Femur (tissue), 1 donor: Measurements from ENCODE around the gene TNNT2.

ENCODE experiments used
- DNase-seq: peaks from one replicate; pipeline ENCODE4 v3.0.0-alpha.2; 2017

The TNNT2 gene

GRCh38 chr1:201376107-201376463, 1.4 kb downstream of the TNNT2 start:
- no peak for DNase-seq

- DNase-seq = no peak
These were observed 2.3 kb downstream of the TNNT2 start for GRCh38 chr1:201375169-201375568.

GRCh38 chr1:201374364-201374763, 3.1 kb downstream of the TNNT2 start:
- DNase-seq = no peak

GRCh38 chr1:201371792-201372191, 5.7 kb downstream of the TNNT2 start:
- DNase-seq = no peak

DNA sequence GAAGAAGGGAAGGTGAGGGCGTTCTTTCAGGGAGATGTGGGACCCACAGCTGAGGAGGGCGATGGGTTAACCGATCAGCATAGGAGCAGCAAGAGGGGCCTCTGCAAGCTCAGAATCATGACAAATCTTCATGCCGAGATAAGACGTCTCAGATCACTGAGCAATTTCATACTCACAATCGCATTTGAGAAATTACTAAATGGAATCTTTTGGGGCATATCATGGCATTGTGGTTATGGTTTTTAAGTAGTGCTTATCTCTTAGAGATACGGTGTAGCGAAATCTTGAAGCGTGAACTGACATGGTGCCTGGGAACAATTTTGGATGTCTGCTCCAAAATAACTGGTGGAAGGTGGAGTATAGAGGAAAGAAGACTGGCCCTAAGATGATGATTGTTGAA, 6.2 kb downstream of the TNNT2 start:
- no peak for DNase-seq

DNA sequence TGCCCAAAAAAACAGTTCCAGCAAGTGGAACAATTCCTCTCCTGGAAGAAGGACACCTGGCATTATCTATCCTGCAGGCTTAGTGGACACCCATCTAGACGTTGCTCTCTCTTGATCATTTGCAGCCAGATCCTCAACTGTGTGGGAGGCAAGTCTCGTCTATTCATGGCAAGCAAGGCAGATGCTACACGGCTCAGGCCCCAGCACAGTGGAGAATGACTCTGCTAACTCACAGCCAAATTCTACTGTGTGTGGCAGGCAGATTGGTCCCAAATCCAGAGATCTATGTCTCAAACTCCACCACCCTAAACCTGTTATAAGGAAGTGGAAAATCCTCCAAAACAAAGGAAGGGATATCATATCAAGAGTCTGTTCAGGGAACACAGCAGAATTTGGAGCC, 7.0 kb downstream of the TNNT2 start:
- DNase-seq = no peak

DNA sequence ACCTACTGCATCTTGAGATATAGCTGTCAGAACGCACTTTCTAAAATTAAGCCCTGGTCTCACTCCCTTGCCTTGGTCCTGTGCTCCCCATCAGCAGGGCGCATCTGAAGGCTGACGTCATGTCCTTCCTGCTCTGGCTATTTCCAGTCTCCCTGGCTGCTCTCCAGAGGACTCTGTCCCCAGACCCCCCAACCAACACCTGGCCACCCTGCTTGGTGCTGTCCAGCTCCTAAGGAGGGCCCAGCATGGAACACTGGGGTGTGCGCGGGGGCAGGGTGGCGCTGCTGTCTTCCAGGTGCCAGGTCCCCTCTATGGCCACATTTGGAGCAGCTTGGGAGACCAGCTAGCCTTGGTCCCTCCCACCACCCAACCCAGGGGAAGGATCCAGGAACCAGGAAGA, 8.3 kb downstream of the TNNT2 start:
- no peak for DNase-seq

DNA sequence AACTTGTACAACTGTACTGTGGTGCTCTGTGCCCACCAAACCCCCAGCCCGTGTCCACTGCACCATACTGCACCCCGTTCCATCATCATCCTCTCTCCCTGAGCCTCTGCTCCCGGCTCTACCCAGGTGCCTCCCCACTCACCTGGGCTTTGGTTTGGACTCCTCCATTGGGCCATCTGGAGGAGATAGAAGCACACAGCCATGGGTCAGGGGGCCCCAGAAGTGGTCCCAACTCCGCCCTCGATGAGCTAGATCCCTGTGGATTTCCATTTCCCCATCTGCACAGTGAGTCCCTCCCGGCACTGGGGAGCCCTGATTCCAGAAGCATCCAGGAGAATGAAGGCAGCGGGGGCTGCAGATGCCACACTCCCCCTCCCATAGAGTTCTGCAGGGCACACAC, 10.8 kb downstream of the TNNT2 start:
- no peak for DNase-seq

GRCh38 chr1:201365251-201365650, 12.2 kb downstream of the TNNT2 start:
- DNase-seq = no peak

- no peak for DNase-seq
These were observed 12.7 kb downstream of the TNNT2 start for GRCh38 chr1:201364808-201365105.

- DNase-seq = no peak
These were observed 14.0 kb downstream of the TNNT2 start for GRCh38 chr1:201363467-201363866.

GRCh38 chr1:201362906-201363305, 14.6 kb downstream of the TNNT2 start:
- DNase-seq = no peak

- peak; percentile 56 for DNase-seq
These were observed 15.6 kb downstream of the TNNT2 start for GRCh38 chr1:201361652-201362504.

- DNase-seq = no peak
These were observed 16.4 kb downstream of the TNNT2 start for GRCh38 chr1:201360901-201361651.

- DNase-seq = no peak
These were observed 17.0 kb downstream of the TNNT2 start for GRCh38 chr1:201360486-201360885.

- no peak for DNase-seq
These were observed 17.6 kb downstream of the TNNT2 start for GRCh38 chr1:201359873-201360210.

DNA sequence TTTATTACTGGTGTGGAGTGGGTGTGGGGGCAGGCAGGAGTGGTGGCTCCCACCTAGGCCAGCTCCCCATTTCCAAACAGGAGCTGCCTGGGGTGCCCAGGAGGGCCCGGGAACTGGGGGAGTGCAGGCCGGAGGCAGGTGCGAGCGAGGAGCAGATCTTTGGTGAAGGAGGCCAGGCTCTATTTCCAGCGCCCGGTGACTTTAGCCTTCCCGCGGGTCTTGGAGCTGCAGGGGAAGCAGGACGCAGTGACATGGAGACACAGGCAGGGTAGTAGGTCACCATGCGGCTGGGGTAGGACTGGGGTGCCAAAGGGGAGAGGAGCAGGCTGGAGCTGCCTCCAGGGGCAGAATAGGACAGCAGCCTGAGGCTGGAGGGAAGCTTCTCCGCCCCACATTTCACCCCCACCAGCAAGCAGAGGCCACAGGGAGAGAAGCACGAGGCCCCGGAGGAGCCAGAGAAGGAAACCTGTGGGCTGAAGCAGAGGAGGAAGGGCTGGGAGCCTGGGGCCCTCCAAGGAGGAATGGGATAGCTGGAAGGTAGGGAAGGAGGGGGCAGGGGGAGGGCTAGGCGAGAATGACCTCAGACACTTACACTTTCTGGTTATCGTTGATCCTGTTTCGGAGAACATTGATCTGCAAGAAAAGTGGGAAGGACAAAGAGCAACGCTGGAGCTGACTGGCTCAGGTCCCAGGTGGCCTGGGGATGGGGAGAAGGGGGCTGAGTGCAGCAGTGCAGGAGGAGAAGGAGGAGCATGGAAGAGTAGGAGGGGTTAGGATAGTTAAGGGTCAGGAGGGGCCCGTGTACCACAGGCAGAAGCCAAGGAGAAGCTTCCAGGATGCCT, 18.2 kb downstream of the TNNT2 start:
- DNase-seq = no peak

- DNase-seq = no peak
These were observed 18.9 kb downstream of the TNNT2 start for GRCh38 chr1:201358596-201358995.

- no peak for DNase-seq
These were observed 19.7 kb downstream of the TNNT2 start for GRCh38 chr1:201357636-201358348.

GRCh38 chr1:201357211-201357610, 20.3 kb downstream of the TNNT2 start:
- DNase-seq = no peak

GRCh38 chr1:201356701-201357100, 20.8 kb downstream of the TNNT2 start:
- DNase-seq = no peak

- no peak for DNase-seq
These were observed 21.2 kb downstream of the TNNT2 start for GRCh38 chr1:201356236-201356635.

DNA sequence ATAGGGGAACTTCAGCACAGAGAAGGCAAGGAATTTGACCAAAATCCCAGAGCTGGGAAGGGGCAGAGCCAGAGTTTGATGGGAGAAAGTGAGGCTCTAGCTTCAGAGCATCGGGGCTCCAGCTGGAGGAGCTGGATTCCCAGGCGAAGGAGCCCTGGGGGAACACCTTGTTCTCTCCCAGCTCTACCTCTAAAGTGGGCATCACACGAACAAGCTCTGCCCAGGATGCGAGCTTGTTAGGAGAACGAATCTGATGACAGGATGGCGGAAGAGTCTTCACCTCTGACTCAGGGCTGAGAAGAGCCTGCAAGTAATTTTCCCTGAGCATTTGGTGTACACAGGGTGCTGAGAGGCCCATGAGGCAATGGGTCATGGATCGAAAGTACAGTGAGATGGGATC, 22.0 kb downstream of the TNNT2 start:
- DNase-seq = no peak
